Placental pericyte (primary cell): ENCODE results near the gene MORF4L1. TPM values are rescaled to one million over a fixed set of nuclear protein-coding genes. Genes with fewer than 3 reads are reported as not detected.

Experiments
- small RNA-seq: library from RNA; depleted of rRNA; stranded (forward); fragments of <200 nt; gene quantifications from one replicate; pipeline ENCODE3, GENCODE V24; 2012; ENCODE audit warnings: low replicate concordance
- total RNA-seq: library from RNA; depleted of rRNA; stranded (reverse); fragments of >200 nt; gene quantifications from 2 replicates; pipeline ENCODE4 v1.2.3, GENCODE V29; 2012

Gene MORF4L1
- total RNA-seq, result 284 and 405 TPM in 2 replicates

GRCh38 chr15:78872155-78872971 lies at the start of gene MORF4L1:
Gene MORF4L1, plus strand, starts transcription at chr15:78872890. Its CDS starts 128 bp downstream, at chr15:78873018.

DNA sequence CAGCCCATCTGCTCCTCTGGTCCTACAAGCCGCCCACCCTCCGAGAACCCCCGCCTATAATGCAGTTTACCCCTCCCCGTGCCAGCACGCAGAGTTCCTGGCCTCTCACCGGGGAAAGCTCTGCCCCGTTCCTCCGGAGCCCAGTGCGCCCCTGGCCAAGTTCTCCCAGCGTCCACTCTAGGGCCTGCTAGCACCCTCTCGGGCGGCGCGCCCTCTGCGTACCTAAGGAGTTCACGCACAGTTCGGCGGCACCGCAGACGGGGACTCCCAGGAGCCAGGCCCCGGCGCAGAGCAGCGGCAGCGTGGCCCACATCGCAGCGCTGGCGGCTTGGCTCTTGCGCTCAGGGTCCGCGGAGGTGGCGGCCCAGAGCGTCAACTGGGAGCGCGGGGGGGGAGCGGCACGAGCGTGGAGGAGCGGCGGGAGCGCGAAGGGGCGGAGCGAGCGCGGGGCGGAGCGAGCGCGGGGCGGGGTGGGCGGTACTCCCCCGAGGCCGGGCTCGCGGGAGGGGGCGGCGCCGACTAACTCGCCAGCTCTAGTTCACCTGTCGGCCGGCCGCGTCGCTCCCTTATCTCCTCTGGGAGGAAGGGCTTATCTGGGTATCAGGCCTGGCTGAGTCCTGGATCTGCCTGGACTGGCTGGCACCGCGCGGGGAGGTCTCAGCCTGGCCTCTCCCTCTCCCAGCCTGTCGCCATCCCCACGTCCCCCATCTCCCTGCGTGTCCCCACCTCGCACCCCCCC lies 72.1 kb downstream of the MORF4L1 start, which contains the start of gene CTSH:
CTSH (minus strand) TSS at position 378 of the 739 bp plus-strand sequence; CDS start at position 313, 65 bp downstream.

Small RNAs within 50 kb of the gene (small RNA-seq; reads per million reads assigned to genes)
- gene RNU6-415P, result not detected

Other genes with a start within 250 kb of the MORF4L1 start
- gene CHRNB4, start 231.7 kb upstream of the MORF4L1 start, total RNA-seq, result not detected in 2 replicates
- gene ADAMTS7, start 61.4 kb upstream of the MORF4L1 start, total RNA-seq, result 7.7 and 18.8 TPM in 2 replicates
- gene CTSH, start 72.2 kb downstream of the MORF4L1 start, total RNA-seq, result 2.4 and 4.0 TPM in 2 replicates
- gene RASGRF1, start 217.9 kb downstream of the MORF4L1 start, total RNA-seq, result 0.22 and 0.43 TPM in 2 replicates